ENCODE measurements around the gene HNRNPUL1.
A peak's percentile ranks its signal among the peaks of the same experiment; 100 is the strongest.

DNA sequence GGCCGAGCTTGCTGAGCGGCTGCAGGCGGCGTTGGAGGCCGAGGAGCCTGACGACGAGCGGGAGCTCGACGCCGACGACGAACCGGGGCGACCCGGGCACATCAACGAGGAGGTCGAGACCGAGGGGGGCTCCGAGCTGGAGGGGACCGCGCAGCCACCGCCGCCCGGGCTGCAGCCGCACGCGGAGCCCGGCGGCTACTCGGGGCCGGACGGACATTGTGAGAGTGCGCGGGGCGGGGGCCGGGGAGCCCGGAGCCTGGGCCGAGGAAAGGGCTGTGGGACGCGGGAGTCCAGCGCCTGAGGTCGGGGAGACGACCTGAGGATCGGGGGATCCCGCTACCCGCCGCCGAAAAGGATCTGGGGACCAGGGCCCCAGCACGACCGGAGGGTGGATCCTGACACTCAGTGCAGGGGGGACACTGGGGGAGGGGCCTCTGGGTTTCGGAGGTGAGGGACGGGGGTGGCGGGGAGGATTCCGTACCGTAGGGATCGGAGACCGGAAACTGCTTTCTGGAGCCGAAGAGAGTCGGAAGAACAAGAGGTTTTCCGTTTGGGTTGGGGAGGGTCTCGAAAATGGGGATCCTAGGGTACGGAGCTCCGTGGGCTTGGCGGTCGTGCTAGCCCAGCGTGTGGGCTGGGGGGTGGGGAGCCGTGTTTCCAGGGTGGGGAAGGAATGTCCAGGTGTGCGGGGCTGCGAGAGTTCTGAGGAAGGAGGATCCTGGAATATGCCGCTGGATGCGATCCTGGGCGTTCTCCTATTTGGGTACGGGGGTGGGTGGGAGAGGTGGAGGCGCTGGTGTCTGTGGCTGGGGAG is 616 bp downstream of the HNRNPUL1 start:
- TF ChIP-seq, protein P1, sequence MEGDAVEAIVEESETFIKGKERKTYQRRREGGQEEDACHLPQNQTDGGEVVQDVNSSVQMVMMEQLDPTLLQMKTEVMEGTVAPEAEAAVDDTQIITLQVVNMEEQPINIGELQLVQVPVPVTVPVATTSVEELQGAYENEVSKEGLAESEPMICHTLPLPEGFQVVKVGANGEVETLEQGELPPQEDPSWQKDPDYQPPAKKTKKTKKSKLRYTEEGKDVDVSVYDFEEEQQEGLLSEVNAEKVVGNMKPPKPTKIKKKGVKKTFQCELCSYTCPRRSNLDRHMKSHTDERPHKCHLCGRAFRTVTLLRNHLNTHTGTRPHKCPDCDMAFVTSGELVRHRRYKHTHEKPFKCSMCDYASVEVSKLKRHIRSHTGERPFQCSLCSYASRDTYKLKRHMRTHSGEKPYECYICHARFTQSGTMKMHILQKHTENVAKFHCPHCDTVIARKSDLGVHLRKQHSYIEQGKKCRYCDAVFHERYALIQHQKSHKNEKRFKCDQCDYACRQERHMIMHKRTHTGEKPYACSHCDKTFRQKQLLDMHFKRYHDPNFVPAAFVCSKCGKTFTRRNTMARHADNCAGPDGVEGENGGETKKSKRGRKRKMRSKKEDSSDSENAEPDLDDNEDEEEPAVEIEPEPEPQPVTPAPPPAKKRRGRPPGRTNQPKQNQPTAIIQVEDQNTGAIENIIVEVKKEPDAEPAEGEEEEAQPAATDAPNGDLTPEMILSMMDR (IDR thresholded peaks at IDR 0.05) = no peak
- peak in 2 of 3 donors; percentile 40 to 45 for TF ChIP-seq POLR2A (IDR thresholded peaks at IDR 0.05)

Measured in body of pancreas (tissue), 4 donors.